G401.6 (cell line): ENCODE results near the gene CCDC177.

Experiments
- FAIRE-seq: peaks from 2 replicates; lab custom pipeline; 2012; peaks lifted over from hg19 to GRCh38; lab: Jason Lieb, UNC

Gene CCDC177

DNA sequence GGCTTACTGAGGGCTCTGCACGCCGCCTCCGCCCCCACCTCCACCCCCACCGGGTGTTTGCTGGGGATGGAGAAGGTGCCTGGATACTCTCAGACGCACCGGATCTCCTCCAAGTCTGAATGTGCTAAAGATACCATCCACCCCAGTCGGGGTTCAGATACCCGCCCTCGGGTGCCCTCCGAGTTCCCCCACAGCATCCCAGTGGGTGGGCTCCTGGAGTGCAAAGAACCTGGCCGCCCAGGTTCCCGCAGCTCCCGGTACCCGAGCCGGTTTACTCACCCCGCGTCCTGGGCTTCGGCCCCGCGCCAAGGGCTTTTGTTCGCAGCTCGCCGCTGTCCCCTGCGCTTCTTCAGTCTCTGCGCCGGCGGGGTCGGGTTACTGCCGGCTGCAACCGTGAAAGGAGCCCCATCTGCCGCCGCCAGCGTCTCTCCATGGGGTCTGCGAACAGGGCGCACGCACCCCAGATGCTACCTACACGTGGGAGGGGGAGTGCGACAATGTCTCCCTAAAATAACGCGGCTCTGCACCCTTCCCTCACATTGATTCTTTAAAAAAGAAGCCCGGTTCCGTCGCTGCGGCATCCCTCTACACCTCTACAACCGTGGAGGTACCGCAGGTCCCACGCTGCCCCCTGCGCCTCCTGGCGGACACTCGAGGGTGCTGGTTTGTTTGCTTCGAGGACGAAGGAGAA is at the start of gene CCDC177:
CCDC177 (minus strand) TSS at position 609 of the 691 bp plus-strand sequence. CDS start 1,249 bp downstream, outside the sequence.
- no peak for FAIRE-seq

DNA sequence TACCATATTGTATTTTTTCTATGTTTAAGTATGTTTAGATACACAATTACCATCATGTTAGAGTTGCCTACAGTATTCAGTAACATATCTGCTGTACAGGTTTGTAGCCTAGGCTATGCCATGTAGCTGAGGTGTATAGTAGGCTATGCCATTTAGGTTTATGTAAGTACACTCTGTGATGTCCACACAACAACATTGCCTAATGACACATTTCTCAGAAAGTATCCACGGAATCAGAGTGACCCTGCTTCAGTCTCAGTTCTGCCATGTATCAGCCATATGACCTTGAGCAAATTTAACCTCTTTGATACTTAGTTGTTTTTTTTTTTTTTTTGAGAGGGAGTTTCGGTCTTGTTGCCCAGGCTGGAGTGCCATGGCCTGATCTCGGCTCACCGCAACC is 49.5 kb upstream of the CCDC177 start:
- no peak for FAIRE-seq

DNA sequence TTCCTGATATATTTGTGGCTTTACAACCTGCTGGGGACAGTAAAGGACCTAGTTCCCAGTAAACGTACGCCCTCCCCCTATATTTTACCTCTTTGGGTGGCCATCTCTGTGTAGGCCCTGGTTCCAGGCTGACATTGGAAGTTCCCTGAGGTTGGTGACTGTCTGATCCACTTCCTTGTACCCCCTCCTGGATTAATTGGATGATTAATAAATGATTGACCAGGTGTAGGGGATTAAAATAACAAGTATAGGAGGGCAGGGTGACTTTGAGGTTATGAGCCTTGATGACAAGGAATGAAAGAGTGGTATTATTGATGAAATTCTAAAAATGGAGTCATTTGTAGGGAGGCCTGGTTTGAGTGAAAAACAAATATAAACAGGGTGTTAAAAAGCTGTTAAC is 46.3 kb upstream of the CCDC177 start:
- no peak for FAIRE-seq

DNA sequence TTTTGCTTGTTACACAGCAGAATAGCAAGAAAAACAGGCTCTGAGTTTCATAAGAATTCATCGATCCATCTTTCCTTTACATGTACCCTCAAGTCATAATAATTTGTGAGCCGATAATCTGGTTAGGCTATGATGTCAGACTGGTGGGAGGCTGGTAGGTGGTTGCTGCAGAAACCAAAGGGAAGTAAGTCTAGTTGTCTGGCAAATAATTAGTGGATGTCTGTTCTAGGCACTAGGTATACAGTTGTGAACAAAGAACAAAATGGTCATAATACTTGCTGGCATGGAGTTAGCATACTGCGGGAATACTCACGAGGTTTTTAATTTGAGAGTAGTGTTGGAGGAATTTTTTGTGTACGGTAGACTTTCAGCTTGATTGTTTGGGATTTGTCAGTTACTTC is 45.5 kb upstream of the CCDC177 start:
- FAIRE-seq, result no peak

DNA sequence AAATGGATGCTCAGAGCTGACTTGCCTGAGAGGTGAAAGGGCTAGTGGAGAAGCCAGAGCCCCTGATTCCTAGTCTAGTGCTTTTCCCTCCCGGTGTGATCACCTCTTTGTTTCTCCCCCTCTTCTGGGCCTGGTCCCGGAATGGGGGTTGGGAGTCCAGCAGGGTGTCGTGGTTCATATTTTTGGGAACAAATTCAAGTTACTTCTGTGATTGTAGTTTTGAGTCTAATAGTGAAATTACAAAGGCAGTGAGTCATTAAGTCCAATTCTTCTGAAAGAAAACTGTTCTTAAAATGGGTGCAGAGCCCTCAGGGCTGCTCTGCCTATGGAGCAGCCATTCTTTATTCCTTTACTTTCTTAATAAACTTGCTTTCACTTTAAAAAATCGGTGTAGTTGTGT is 44.3 kb upstream of the CCDC177 start:
- no peak for FAIRE-seq

DNA sequence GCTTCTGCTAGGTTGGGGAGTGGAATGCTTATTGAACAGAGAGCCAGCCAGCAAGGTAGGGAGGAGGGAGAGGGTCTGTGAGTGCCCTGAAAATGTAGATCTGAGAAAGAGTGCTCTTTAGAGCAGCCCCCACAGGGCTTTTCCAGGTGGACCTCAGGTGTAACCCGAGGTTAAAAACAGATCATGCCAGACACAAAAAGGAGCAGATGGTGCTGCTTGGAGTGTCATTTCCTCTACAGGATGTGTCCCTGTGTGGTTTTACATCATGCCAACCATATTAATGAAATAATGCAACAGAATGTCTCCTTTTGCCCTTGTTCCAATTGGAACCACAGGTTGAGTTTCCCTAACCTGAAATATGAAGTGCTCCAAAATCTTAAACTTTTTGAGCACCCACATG is 43.1 kb upstream of the CCDC177 start:
- FAIRE-seq, result no peak

DNA sequence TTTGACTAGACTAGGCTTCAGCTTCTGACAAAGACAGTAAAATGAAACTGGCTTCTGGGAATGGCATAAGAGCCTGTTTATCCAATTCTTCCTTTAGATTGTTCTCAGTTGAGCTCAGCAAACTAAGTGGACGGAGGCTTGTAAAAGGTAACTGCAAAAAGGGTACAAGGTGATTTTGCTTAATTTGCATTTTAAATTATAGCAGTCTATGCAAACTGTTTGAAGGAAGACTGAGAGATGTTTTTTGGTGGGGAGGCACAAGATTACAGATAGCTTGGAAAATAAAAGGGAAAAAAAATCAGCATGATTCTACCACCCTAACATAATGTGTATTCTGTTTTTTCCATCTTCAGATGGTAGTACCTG is 41.7 kb upstream of the CCDC177 start:
- no peak for FAIRE-seq

DNA sequence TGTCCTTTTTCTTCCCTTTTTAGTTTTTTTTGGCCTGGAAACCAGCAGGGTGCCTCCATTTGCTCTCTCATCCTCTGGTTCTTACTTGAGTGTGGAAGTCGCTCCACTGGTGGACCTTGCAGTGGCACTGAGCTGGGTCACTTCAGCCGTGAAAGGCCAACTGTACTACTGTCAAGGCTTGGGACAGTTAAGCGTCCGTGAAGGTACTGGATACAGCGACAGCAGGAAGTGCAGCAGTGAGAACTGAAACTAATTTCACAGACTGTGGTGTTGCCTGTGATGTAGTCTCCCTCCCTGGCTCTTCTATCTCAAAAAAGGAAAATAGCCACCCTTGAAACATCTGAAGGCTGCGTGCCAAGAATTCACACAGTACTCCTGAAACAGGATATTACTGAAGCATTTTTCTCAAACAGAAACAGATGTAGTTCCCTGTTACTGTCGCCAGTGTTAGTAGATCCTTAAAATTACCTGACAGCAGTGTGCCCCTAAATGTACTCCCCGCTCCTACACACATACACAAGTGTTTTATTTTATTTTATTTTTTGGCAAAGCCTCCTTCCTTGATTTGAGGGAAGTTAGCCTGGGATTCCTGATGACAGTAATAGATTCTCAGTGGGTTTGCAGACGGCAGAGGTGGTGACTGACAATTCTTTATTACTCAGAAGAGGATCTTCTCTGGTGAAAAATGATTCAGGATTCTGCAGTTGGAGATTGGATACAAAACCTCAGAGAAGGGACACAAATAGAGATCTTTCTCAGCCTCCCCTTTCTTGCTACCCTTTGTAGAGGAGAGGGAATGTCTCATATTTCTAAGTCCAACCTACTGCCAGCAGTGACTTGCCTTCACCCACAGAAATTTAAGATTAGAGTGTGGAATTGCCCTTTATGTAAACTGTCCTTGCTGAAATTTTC is 41.1 kb upstream of the CCDC177 start:
- FAIRE-seq, result no peak

DNA sequence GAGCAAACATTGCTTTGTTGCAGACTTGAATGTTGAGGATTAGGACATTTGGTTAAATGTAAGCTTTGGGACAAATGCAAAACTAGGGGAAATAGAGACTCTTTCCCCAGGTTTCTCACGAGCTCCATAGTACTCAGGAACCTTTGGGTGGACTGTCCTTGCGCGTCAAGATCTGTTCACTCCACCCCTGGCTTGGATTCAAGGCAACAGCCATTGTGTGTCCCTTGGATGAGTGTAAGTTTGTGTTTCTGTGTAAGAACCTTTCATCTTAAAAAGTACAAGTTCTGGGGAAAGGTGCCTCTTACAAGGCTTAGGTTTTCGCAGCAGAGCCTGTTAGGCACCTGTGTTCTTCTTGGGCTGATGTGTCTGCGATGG is 40.4 kb upstream of the CCDC177 start:
- no peak for FAIRE-seq

DNA sequence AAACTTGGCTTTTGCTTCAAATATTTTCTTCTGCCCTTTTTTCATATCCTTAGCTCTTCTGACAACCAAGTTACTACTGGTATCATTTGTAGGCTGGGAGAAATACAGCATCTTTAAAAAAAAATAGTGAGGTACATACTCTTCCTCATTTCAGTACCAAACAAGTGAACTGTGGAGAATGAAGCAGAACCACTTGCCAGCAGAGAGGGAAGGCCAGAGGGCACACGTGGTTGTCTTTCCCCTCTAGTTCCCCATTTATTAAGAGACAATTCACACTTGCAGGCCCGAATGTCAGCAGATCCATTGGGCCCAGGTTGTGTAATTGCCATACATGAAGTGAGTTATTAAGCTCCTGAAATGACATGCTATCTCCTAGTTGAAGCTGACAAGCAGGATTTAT is 39.9 kb upstream of the CCDC177 start:
- no peak for FAIRE-seq

DNA sequence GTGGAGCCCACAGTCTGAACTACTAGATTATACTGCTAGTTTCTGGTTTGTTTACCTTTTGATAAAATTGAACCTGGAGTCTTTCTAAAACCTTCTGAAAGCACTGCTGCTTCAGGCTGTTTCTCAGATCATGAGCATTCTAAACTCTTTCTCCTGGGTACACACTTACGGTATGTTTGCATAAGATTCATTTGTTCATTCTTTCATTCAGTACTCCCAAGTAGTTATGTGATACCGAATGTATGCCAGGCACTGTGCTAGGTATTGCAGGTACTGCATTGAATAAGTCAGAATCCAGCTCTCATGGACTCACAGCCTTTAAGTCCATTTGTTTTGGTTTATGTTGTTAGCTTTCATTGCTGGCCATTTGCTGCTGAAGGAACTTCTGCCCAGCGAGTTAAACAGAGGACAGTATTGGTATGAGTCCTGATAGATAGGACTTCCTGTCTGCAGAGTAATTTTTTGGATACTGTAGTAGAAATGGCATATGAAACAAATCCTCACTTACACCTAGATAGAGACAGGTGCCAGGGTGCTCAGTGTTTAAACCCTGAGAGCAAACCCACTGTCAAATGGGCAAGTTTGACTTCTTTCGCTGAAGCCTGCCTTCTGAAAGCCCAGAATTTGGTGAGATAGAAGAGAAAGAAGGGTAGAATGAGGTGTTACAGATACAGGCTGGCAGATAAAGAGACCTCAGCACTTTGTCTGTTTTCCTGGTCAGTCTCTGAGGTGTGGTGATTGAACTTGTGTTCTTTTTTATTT is 38.8 kb upstream of the CCDC177 start:
- no peak for FAIRE-seq

DNA sequence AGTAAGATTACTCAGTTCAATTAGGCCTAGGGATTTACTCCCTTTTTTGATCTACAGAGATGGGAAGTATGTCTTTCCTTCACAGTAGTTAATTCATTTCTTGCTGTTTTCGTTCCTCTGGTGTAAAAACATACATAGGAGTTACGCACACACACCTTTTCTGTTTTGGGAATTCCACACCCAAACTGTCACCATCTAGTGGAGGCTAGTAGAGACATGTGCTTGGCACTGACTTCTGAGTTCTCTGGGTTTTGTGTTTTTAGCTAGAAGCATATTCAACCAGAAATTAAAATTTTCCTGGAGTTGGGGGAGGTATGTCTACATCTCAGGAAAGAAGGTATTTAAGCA is 38.1 kb upstream of the CCDC177 start:
- no peak for FAIRE-seq

DNA sequence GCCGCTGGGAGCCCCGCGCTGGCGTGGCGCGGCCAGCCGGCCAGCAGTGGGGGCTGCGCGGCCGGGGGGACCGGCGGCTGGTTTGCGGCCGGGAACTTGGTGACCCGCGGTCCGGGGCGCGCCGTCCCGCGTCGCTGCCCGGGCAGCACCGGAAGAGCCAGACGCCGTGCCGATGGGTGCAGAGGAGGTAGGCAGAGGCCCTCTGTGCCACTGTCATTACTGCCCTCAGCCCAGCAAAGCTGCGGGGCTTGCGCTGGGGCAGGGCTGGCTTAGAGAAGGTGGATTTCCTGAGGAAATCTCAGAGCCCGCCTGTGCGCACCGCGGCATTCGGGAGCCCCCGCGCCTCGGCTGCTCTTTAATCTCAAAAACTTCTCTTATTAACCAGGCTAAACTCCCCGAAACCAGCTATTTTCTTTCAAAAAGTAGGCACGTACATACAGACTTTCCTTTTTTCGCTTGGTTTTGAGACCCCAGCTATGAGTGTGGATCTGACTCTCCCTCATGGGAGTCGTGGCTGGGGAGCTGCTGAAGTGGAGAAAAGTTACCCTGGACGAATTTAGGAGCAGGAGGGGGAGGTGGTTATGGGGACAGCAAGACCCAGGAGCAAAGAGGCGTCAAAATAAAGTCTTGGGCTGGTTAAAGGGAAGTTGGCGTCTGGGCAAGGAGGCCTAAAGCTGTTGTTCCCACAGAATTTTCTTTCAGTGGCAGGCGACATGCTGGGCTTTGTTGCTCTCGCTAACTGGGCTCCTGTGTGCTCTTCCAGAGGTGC is 37.5 kb upstream of the CCDC177 start:
- FAIRE-seq, result no peak

DNA sequence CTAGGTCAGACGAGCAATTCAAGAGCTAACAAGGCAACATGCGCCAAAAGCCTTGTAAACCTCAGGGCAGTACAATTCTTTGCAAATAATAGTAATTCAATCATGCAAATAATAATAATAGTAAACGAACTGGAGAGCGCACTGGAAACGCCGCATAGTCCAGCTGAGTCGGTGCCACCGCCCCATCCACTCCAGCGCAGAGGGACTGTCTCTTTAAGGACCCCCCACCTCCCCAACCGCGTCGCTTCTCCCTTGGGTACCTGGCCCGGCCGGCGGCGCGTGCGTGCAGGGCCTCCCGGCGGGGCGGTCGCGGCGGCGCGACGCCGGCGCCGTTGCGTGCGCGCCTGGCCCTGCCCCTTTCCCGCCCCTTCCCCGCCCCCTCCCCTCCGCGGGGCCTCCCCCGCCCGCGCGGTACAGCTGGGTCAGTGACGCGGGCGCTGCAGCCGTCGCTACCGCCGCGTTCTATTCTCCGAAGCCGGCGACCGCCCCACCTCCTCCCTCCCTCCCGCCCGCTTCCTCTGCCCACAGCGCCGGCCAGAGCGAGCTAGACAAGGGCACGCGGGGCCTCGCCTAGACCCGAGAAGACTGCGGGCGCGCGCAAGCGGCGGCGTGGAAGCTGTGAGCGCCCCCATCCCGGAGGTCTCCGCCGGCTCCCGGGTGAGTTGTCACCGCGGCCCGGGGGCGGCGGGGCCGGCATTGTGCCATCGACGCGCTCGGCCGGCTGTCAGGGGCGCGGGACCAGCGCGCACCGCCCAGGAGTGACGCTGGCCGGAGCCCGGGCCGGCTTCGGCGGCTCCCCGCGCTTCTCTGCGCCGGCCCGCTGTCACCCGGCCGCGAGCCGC is 36.7 kb upstream of the CCDC177 start, which contains the start of gene SUSD6:
SUSD6 (plus strand) TSS at position 425 of the 842 bp plus-strand sequence. CDS start 46,997 bp downstream, outside the sequence.
- no peak for FAIRE-seq

DNA sequence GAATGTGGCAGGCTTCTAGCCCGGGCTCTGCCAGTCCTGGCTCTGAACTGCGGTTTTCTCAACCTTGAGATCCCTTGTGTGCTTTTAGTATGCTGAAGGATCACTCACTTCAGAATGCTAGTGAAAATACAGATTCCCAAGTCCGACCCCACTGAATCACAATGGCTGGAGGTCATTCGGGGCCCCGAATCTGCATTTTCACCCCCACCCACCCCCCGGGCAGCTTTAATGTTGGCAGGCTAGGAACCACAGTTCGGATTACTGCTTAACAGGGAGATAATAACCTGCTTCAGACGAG is 36.2 kb upstream of the CCDC177 start:
- no peak for FAIRE-seq

DNA sequence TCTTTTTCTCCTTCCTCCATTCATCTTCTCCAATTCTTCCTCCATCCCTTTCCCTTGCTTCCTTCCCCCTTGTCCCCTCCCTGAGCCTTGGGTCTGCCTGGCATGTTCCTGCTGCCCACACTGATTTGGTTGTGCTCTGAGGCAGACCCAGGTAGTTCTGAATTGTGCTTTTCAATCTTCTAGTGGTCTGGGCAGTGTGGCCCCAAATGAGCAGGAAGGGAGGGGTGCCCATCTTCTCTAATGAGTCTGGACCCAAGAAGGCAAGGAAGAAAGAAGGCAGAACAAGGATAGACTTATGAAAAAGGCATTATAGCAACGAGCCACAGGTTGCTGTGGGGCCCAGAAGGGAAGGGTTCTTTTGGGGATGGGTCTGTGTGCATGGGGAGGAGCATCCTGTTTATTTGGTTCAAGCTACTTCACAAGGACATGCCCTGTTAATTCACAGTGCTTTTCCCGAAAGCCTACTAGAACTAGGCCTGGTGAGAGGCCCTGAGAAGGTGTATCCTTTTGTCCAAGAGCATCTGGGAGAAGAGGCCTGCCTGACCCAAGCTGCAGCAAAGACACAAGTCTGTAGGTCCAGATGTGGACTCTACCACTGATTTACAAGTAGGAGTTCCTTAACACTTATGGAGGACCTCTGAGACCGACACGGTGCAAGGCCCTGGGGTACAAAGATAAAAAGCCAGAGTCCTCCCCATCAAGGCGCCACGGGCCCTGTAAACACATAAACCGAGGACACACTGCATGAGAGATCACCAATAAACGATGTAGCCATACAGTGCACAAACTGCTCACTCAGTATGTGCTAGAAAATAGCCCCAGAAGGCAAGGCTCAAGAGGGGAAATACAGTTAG is 35.6 kb upstream of the CCDC177 start:
- FAIRE-seq, result no peak

DNA sequence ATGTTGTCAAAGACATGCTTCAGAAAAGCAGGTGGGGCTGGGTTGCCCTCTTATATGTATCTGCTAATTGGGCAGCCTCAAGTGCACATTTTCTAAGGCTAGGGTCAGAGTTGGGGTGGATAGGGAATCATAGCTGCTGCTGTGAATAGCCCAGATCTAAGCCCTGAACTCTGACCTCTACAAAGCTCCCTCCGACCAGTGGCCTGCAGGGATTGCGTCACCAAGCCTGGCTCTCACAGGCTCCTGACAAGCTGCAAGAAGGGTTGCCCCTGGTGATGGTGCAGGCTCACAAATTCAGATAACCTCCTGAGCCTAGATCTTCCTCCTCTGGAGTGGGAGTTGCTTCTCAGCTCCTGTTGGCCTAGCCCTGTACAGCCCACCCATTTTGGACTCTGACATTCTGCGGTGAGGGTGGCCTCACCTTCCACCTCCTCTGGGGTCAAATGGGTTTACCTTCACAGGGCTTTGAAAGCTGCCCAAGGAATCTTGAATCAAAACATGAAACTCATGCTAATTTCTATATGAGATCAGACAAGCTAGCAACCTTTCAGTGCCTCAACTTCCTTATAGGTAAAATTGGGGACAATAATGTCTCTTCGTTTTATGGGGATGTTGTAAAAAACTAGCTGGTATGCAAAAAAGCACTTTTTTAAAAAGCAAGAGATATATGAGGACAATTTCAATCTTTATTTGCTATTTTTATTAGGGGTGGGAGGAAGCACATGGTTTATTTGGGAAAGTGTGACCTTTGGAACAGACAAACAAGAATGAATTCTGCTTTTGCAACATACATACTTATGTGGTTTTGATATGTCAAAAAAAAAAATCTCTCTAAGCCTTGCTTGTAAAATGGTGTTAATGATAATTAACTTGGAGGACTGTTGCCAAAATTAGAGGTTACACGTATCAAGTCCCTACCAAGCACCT is 31.9 kb upstream of the CCDC177 start:
- no peak for FAIRE-seq

DNA sequence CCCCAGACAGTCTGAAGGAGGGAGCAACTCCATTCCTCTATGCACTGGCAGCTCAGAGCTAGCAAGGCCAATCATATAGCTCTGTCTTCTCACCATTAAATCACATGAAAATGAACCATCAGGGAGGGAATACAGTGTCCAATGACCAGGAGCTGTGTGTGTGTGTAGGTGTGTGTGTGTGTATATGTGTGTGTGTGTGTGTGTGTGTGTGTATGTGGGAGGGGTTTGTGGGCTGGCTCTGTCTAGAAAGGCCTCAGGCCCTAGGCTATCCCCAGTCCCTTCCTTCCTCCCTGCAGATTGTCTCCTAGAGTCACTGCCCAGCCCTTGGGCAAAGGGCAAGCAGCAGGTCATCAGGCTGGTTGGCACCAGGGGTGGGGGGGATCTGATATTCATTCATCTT is 31.1 kb upstream of the CCDC177 start:
- no peak for FAIRE-seq

DNA sequence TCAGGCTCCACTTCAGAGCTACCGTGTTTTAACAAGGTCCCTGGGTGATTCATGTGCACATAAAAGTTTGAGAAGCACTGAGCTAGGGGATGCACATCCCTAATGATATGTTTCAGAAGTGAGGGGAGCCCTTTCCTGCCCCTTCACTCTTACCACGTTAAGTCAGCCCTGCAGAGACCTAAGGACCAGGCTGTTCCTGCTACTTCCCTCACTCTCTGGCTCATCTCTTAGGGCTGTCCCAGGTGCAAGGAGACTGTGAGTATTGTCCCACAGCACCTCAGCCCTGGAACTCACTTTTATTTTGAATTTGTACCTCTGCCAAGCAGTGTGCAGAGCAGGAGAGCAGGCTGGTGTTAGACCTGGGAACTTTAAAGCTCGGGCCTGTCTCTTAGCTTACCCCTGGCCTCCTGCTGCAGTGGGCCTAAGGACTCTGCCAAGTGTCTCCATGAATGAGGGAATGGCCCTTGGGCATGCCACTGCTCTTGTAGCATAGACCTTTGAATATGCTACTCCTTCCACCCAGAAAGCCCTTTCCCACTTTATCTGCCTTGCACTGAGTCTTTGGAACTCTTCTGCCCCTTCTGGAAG is 25.7 kb upstream of the CCDC177 start:
- no peak for FAIRE-seq
